PFSK-1 (cell line): Measurements from ENCODE around the gene SFMBT2.

Experiments used
- POLR2AphosphoS5 ChIP-seq: IDR thresholded peaks from 2 replicates; pipeline ENCODE4 v1.6.1; 2012; ENCODE audit warnings: low read depth, mild to moderate bottlenecking, control low read depth, low read length, moderate library complexity
- SIN3A ChIP-seq: IDR thresholded peaks from 2 replicates; pipeline ENCODE4 v1.6.1; 2012; ENCODE audit warnings: mild to moderate bottlenecking, low read length, moderate library complexity, borderline replicate concordance; ENCODE audit not compliant: insufficient read depth

DNA sequence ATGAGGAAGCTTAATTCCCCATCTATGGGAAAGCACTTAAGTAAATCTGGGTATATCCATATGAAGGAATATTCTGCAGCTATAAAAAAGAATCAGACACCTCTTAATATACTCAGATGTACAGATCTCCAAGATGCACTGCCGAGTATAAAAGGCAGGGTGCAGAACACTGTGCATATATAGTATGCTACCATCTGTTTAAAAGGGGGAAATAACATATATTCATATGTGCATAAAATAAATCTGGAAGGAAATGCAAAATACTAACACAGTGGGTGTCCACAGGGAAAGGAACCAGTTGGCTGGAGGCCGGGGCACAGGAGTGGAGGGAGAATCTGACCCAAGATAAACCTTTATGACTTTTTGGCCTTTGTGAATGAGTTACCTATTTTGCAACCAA lies 201.4 kb downstream of the SFMBT2 start:
- TF ChIP-seq POLR2AphosphoS5 (no peak), SIN3A (no peak)
